ENCODE results near the gene CST1.
"Not testable (repeated sequence)": the region's sequence is repeated elsewhere in the genome, so short reads cannot be mapped to it uniquely, and the experiment has no call there.

DNA sequence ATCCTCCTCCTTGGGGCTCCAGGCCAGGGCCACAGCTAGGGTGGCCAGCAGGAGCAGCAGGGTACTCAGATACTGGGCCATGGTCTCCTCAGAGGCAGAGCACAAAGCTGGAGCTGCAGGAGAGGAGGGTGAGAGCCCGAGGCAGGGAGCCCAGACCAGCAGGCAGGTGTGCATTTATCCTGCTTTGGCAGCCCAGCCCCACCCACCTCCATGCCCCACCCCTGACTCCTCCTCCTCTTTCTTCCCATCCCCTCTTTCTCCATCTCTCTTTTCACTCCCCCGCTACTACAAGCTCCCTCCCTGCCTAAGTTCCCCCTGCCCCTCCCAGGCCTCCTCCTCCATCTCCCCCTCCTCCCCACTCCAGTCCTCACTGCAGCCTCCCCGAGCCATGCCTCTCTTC, at the start of gene CST1:
- TF ChIP-seq, protein P1, sequence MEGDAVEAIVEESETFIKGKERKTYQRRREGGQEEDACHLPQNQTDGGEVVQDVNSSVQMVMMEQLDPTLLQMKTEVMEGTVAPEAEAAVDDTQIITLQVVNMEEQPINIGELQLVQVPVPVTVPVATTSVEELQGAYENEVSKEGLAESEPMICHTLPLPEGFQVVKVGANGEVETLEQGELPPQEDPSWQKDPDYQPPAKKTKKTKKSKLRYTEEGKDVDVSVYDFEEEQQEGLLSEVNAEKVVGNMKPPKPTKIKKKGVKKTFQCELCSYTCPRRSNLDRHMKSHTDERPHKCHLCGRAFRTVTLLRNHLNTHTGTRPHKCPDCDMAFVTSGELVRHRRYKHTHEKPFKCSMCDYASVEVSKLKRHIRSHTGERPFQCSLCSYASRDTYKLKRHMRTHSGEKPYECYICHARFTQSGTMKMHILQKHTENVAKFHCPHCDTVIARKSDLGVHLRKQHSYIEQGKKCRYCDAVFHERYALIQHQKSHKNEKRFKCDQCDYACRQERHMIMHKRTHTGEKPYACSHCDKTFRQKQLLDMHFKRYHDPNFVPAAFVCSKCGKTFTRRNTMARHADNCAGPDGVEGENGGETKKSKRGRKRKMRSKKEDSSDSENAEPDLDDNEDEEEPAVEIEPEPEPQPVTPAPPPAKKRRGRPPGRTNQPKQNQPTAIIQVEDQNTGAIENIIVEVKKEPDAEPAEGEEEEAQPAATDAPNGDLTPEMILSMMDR (conservative IDR thresholded peaks at IDR 0.05; ENCODE audit: low read length) = not testable (repeated sequence)
- not testable (repeated sequence) for TF ChIP-seq EZH2phosphoT487 (IDR thresholded peaks at IDR 0.05; ENCODE audit: borderline replicate concordance)
